Stimulated activated CD8-positive, alpha-beta memory T cell treated with anti-CD3 and anti-CD28 coated beads, Interleukin-4, amount 100 ng/mL, for 1 hour (primary cell): ENCODE results near the gene JAGN1.
A peak's percentile ranks its signal among the peaks of the same experiment; 100 is the strongest.
"Not testable (repeated sequence)": the region's sequence is repeated elsewhere in the genome, so short reads cannot be mapped to it uniquely, and the experiment has no call there.

Experiments used
- DNase-seq, 2 donors: peaks; one replicate each; pipeline ENCODE4 v3.0.0-alpha.2; 2020; ENCODE audit warnings: low read depth in 2 of 2, low spot score in 1 of 2

JAGN1 gene

DNA sequence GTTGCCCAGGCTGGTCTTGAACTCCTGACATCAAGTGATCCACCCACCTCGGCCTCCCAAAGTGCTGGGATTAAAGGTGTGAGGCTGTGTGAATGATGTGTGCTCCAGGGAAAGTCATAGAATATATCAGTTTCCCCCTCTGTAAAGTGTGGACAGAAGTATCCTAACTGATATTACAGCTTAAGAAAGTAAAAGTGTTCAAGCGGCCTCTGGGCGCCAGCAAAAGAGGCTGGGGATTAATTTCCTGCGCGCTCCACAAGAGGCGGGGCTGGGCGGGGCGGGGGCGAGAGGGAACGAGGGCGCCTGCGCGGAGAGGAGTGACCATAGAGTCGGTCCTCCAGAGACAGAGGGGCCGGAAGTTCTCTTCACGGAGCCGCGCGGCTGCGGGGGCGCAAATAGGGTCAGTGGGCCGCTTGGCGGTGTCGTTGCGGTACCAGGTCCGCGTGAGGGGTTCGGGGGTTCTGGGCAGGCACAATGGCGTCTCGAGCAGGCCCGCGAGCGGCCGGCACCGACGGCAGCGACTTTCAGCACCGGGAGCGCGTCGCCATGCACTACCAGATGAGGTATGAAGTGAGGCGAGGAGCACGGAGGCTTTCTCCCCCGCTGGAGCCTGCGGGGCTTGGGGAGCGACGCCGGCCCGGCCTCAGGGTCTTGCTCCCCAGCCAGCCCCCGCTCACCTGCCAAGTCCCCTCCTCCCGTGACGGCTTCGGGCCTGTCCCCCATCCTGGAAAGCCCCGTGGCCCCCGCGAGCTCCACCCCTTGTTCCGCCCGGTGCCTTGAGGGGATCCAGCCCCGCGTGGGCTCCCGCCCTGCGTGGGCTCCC, at the start of gene JAGN1:
Gene JAGN1 (plus strand): TSS at position 362 of the 823 bp plus-strand sequence. CDS start 113 bp downstream, at position 475.
- peak; percentile 83 to 86 for DNase-seq

GRCh38 chr3:9841015-9841414, 49.4 kb upstream of the JAGN1 start:
- DNase-seq = no peak

DNA sequence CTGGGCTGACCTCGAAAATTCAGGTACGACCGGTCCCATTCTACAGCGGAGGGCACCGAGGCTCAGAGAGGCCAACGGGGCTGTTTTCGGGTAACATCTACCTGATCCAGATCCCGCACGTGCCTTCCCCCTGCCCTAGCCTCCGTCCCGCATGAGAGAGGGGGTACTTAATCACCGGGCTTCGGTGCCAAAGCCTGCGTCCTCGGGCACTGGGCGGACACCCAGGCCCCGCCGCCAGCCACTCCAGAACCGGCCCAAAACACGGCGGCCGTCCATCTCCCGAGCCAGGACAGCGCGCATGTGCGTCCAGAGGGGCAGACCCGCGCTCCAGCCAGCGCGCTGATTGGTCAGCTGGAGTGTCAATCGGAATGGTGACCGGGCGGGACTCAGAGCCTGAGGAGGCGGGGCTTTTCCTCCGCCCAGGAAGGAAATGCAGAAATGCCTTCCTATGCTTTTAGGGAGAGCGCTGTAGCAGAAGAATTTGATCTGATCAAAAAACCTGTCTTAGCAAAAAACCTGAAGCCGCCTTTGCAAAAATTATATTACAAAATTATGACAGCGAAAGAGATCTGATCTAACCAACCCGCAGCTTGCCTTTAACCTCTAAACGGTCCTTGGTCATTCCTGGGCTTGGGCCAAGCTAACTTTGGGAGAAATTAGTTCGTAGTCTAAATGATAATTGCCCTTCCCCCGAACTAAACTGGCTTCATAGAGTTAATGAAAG, 46.5 kb upstream of the JAGN1 start, which contains the start of gene RPUSD3:
Gene RPUSD3 (minus strand): TSS at position 294 of the 724 bp plus-strand sequence. CDS start 18 bp downstream, at position 276.
- peak; percentile 95 to 96 for DNase-seq

- no peak for DNase-seq
Observed at GRCh38 chr3:9846231-9846630, 44.2 kb upstream of the JAGN1 start.

GRCh38 chr3:9846931-9847488, 43.4 kb upstream of the JAGN1 start:
- no peak for DNase-seq

DNA sequence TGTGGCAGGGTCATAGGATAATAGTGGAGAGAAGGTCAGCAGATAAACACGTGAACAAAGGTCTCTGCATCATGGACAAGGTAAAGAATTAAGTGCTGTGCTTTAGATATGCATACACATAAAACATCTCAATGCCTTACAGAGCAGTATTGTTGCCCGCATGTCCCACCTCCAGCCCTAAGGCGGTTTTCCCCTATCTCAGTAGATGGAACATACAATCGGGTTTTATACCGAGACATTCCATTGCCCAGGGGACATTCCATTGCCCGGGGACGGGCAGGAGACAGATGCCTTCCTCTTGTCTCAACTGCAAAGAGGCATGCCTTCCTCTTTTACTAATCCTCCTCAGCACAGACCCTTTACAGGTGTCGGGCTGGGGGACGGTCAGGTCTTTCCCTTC, 42.5 kb upstream of the JAGN1 start:
- DNase-seq = not testable (repeated sequence)

- not testable (repeated sequence) for DNase-seq
Observed at GRCh38 chr3:9848860-9849259, 41.5 kb upstream of the JAGN1 start.

- DNase-seq = not testable (repeated sequence)
Observed at GRCh38 chr3:9851383-9851782, 39.0 kb upstream of the JAGN1 start.

- not testable (repeated sequence) for DNase-seq
Observed at GRCh38 chr3:9851926-9852325, 38.5 kb upstream of the JAGN1 start.

GRCh38 chr3:9852528-9852927, 37.9 kb upstream of the JAGN1 start:
- DNase-seq = no peak

GRCh38 chr3:9854291-9854940, 36.0 kb upstream of the JAGN1 start:
- DNase-seq = not testable (repeated sequence)

DNA sequence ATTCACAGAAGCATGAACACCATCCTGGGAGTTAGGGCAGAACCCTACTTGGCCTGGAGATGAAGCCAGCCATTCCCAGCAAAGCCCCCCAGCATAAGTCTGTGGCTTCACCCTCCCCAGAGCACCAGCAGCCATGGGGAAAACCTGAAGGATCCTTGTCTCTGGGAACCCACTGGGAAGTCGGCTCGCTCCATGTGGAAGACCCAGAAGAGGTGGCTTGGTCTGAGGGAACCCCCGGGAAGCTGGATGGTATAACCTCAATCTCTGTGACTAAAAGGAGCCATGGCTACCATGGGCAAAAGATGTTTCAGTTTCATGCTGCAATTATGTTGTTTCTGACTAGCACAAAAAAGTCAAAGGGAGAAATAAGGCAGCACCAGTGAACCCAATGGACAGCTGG, 34.8 kb upstream of the JAGN1 start:
- no peak for DNase-seq

DNA sequence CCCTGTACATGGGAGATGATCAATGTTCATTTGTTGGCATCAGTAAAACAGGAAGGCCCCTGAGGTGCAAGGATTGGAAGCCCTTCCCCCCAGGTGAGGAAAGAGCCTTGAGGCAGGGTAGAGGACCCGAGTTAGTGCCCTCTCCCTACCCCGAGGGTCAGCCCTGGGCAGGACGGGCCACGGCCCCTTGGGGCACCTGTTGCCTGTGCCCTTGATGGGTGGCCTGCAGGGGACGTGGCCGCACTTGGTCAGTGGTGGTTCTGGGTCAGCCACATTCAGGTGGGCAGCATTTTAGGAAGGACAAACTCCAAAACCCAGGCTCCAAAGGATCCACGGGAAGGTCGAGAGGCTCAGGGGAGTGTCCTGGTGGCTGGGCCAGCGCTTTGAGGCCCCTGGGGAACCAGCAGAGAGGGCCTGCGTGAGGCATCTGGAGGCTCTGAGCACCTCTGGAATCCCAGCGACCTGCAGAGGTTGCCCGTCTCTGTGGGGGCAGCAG, 30.8 kb upstream of the JAGN1 start:
- no peak for DNase-seq

GRCh38 chr3:9861201-9861600, 29.2 kb upstream of the JAGN1 start:
- no peak for DNase-seq

- no peak for DNase-seq
Observed at GRCh38 chr3:9861626-9862130, 28.7 kb upstream of the JAGN1 start.

DNA sequence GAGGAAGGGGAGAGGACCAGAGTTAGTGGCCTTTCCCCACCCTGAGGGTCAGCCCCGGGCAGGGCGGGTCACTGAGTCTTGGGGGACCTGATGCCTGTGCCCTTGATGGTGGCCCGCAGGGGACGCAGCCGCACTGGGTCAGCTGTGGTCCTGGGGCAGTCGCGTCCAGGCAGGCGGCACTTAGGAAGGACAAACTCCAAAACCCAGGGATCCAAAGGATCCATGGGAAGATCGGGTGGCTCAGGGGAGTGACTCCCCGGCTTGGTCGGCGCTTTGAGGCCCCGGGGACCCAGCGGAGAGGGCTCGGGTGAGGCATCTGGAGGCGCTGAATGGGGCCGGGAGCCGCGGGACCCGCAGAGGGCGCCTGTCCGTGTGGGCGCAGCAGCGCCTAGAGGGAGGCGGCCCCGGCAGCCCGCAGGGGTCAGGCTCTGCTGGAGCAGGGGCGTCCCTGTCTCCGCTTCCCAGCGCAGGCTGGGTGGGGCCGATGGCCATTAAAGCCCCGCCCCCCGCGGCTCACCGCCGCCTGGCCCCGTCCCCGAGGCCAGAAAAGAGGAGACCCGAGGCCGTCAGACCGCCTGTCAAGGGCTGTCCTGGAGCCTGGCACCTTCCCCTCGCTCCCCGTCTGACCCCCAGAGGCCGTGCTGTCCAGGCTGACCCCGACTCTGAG, 27.9 kb upstream of the JAGN1 start:
- DNase-seq = no peak

- DNase-seq = no peak
Observed at GRCh38 chr3:9863058-9863772, 27.2 kb upstream of the JAGN1 start.

GRCh38 chr3:9864200-9864927, 26.0 kb upstream of the JAGN1 start:
- DNase-seq = no peak

DNA sequence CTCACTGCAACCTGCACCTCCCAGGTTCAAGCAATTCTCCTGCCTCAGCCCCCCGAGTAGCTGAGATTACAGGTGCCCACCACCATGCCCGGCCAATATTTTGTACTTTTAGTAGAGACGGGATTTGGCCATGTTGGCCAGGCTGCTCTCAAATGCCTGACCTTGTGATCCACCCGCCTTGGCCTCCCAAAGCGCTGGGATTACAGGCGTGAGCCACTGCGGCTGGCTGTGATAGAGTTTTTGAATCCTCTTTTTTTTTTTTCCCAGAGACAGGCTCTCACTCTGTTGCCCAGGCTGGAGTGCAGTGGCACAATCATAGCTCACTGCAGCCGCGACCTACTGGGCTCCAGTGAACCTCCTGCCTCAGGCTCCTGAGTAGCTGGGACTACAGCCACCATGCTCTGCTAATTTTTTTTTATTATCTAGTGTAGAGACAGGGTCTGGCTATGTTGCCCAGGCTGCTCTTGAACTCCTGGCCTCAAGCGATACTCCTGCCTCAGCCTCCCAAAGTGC, 25.2 kb upstream of the JAGN1 start:
- not testable (repeated sequence) for DNase-seq
